Stimulated activated CD8-positive, alpha-beta memory T cell treated with anti-CD3 and anti-CD28 coated beads, Interleukin-2, amount 100 ng/mL, for 1 hour (primary cell): Measurements from ENCODE around the gene MIS18BP1.
"Not testable (repeated sequence)": the region's sequence is repeated elsewhere in the genome, so short reads cannot be mapped to it uniquely, and the experiment has no call there.

Experiments
- DNase-seq, 2 donors: peaks; one replicate each; pipeline ENCODE4 v3.0.0-alpha.2; 2020; ENCODE audit warnings: low read depth in 2 of 2

MIS18BP1 gene

DNA sequence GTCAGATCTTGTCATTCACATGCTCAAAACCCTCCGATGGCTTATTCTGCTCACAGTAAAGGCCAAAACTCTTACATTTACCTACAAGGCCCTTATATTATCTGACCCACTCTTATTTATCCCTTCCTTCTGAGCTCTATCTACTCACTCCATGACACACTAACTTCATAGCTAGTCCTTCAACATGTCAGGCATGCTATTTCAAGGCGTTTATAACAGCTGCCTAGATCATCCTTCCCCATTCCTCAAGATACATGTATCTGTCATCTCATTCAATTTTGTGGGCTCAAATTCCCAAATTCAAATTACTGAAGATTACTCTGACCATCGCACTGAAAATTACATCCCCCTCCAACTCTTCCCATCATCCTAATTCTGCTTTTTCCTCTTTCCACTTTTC lies 6.9 kb downstream of the MIS18BP1 start:
- no peak for DNase-seq

GRCh38 chr14:45242706-45243105 lies 10.3 kb downstream of the MIS18BP1 start:
- DNase-seq = no peak

DNA sequence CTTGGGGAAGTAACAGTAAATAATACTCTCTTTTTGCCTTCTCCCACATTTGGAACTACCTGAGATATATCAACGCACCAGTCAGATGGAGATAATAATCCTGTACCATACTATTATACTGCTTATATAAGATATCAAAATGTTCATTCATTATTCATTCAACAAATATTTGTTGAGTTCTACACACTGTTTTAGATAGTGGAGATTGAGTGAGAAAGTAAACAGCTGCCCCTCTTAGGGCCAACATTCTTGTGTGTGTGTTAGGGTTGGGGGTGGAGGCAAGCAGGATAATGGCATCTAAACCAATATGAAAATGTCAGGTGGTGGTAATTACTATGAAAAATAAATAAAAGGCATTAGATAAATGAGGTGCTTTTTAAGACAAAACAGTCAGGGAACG lies 14.0 kb downstream of the MIS18BP1 start:
- no peak for DNase-seq

- DNase-seq = no peak
Observed at GRCh38 chr14:45227566-45227965, 25.4 kb downstream of the MIS18BP1 start.

DNA sequence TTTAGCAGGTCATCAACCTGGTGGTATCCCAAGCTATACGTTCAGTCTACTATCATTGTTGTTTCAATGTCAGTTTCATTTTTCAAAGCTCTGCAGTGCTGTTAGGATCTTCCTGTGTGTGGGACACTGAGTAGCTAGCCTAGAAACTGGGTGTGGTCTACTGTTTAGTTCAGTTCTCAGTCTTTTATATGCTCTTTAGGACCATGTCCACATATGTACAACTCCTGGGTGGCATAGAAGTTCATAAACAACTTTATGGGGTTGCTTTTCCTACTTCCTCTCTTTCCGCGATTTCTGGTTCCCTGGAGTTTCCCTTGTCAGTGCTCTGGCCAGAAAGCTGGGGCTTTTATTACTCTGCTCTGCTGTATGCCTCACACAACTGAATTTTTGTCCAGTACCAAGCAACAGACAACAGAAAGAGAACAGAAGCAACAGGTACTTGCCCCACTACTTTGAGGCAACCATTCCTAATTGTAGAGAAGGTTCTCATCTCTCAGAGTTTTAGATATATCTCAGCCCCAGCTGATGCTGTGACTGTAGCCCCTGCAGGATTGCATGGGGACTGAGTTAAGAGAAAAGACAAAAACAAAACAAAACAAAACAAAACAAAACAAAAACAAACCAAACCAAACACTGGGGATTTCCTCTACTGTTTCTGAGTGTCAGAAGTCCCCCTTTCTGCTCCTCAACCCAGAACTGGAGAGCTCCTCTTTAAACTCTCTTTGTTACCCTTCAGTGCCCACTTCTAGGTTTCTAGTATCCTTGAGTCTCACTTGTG lies 30.3 kb downstream of the MIS18BP1 start:
- no peak for DNase-seq

GRCh38 chr14:45214341-45214740 lies 38.7 kb downstream of the MIS18BP1 start:
- DNase-seq = not testable (repeated sequence)

DNA sequence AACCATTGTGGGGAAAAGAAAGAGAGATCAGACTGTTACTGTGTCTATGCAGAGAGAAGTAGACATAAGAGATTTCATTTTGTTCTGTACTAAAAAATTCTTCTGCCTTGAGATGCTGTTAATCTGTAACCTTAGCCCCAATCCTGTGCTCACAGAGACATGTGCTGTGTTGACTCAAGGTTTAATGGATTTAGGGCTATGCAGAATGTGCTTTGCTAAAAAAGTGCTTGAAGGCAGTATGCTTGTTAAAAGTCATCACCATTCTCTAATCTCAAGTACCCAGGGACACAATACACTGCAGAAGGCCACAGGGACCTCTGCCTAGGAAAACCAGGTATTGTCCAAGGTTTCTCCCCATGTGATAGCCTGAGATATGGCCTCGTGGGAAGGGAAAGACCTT lies 39.3 kb downstream of the MIS18BP1 start:
- not testable (repeated sequence) for DNase-seq

GRCh38 chr14:45212231-45212630 lies 40.8 kb downstream of the MIS18BP1 start:
- DNase-seq = no peak

DNA sequence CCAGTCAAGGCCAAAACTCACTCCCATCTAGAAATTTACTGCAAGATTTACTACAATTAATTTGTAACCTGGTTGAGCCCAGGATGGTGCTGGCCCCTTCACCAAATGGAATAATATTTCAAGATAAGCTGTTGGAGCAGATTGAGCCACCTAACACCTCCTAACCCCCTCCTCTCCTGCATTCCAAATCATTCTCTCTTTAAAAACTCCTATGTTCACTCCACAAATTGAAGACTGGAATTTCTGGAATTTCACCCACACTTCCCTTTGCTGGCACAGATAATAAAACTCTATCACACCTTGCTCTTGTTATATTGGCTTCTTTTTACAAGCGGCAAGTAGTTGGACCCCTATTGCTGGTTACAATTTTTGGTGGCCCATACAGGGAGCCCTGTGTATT lies 41.7 kb downstream of the MIS18BP1 start:
- DNase-seq = no peak

- DNase-seq = no peak
Observed at GRCh38 chr14:45210159-45210558, 42.8 kb downstream of the MIS18BP1 start.

GRCh38 chr14:45204241-45204640 lies 48.8 kb downstream of the MIS18BP1 start:
- DNase-seq = no peak

GRCh38 chr14:45201905-45202304 lies 51.1 kb downstream of the MIS18BP1 start:
- no peak for DNase-seq

- no peak for DNase-seq
Observed at GRCh38 chr14:45199230-45199629, 53.8 kb downstream of the MIS18BP1 start.

- DNase-seq = no peak
Observed at GRCh38 chr14:45198551-45198950, 54.5 kb downstream of the MIS18BP1 start.

DNA sequence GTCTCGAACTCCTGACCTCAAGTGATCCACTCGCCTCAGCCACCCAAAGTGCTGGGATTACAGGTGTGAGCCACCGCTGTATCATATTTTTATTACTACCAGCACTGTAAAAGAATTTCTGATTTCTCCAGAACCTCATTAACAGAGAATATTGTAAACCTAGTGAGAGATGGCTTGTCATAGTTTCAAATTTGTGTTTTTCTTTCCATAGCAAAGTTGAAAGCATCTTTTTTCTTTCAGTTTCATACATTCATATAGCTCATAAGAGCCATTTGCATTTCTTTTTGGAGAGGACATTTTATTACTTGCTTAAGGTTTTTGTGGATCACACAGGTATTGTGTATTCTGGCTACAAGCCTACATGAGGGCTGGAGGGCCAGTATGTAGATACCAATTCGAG lies 58.0 kb downstream of the MIS18BP1 start:
- DNase-seq = no peak

GRCh38 chr14:45185100-45185814 lies 67.7 kb downstream of the MIS18BP1 start:
- DNase-seq = no peak

DNA sequence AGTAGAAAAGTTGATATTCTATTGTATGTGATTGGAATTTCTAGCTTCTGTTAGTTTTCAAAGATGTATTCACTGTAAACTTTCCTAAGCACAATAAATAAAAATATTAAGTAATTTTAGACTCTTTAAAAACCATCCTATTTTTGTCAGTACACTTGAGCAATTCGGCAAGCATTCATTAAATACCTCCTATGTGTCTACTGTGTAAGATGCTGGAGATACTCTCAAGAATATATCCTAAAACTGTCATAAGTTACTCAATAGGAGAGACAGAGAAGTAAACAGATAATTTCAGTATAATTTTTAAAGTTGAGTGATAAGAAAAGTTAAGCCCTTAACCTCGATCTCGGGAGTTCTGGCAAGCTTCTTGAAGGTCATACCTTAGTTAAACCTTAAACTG lies 71.2 kb downstream of the MIS18BP1 start:
- DNase-seq = no peak

- DNase-seq = no peak
Observed at GRCh38 chr14:45181329-45181728, 71.7 kb downstream of the MIS18BP1 start.

GRCh38 chr14:45177076-45177475 lies 75.9 kb downstream of the MIS18BP1 start:
- no peak for DNase-seq

GRCh38 chr14:45169906-45170305 lies 83.1 kb downstream of the MIS18BP1 start:
- DNase-seq = no peak

DNA sequence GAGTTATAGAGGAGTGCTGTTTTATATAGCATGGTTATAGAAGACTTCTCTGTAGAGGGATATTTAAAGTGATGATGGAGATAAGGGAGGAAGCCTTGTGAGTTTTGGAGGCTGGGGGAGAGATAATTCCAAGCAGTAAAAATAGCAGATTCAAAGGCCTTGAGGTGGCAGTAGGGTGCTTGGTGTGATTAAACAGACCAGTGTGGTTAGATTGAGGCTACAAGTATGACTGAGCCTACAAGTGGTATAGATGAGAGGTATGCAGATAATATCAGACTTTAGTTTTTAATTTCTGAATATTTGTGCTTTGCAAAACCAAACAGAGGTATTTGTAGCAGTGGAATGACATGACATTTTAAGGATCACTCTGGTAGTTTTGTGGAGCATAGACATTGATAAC lies 96.9 kb downstream of the MIS18BP1 start:
- DNase-seq = no peak
